Cerebellar nuclear complex (tissue), 1 donor: Measurements from ENCODE around the gene CLK4.
"Not testable (repeated sequence)": the region's sequence is repeated elsewhere in the genome, so short reads cannot be mapped to it uniquely, and the experiment has no call there.

Experiments used
- DNase-seq, 2 experiments: peaks; one replicate each; lab custom pipeline; 2025; lab: John Stamatoyannopoulos, UW

The CLK4 gene

GRCh38 chr5:178587763-178588611 is 38.9 kb downstream of the CLK4 start:
- no peak for DNase-seq

- no peak for DNase-seq
Observed at GRCh38 chr5:178586396-178586795, 40.5 kb downstream of the CLK4 start.

GRCh38 chr5:178585421-178585820 is 41.4 kb downstream of the CLK4 start:
- not testable (repeated sequence) for DNase-seq

- no peak for DNase-seq
Observed at GRCh38 chr5:178583279-178583678, 43.6 kb downstream of the CLK4 start.

- DNase-seq: no peak
Observed at GRCh38 chr5:178582291-178582690, 44.6 kb downstream of the CLK4 start.

- DNase-seq: no peak
Observed at GRCh38 chr5:178581621-178582020, 45.2 kb downstream of the CLK4 start.

- no peak for DNase-seq
Observed at GRCh38 chr5:178580271-178580955, 46.4 kb downstream of the CLK4 start.

- DNase-seq: no peak
Observed at GRCh38 chr5:178577944-178578343, 48.9 kb downstream of the CLK4 start.

- no peak for DNase-seq
Observed at GRCh38 chr5:178577376-178577839, 49.4 kb downstream of the CLK4 start.

GRCh38 chr5:178576591-178577351 is 50.1 kb downstream of the CLK4 start:
- DNase-seq: no peak

- no peak for DNase-seq
Observed at GRCh38 chr5:178573216-178573615, 53.6 kb downstream of the CLK4 start.

GRCh38 chr5:178572617-178573016 is 54.2 kb downstream of the CLK4 start:
- DNase-seq: no peak

- no peak for DNase-seq
Observed at GRCh38 chr5:178569485-178569884, 57.4 kb downstream of the CLK4 start.

- DNase-seq: no peak
Observed at GRCh38 chr5:178564811-178565550, 61.9 kb downstream of the CLK4 start.

GRCh38 chr5:178564397-178564796 is 62.5 kb downstream of the CLK4 start:
- no peak for DNase-seq

GRCh38 chr5:178563621-178564020 is 63.2 kb downstream of the CLK4 start:
- no peak for DNase-seq

- DNase-seq: no peak
Observed at GRCh38 chr5:178561746-178562264, 65.0 kb downstream of the CLK4 start.

- no peak for DNase-seq
Observed at GRCh38 chr5:178560911-178561310, 65.9 kb downstream of the CLK4 start.

GRCh38 chr5:178557416-178557815 is 69.4 kb downstream of the CLK4 start:
- DNase-seq: no peak

- DNase-seq: no peak
Observed at GRCh38 chr5:178555771-178556211, 71.1 kb downstream of the CLK4 start.

GRCh38 chr5:178555005-178555404 is 71.8 kb downstream of the CLK4 start:
- no peak for DNase-seq
